ENCODE results near the gene PLEKHM1. TPM values are rescaled to one million over a fixed set of nuclear protein-coding genes. Genes with fewer than 3 reads are reported as not detected.

The PLEKHM1 gene
- total and polyA plus RNA-seq, 2 experiments from 2014 or later, result 18.4 to 23.8 TPM

- no peak overlapping the region for H3K27ac ChIP-seq
- DNase-seq (ENCODE audit: low spot score), result peak; percentile 69
Observed at GRCh38 chr17:45429339-45430005, 61.0 kb downstream of the PLEKHM1 start.

GRCh38 chr17:45428931-45429338, 61.6 kb downstream of the PLEKHM1 start:
- Histone ChIP-seq H3K9me2 (replicated peaks; ENCODE audit: insufficient read depth) (no peaks in the 10 kb centered on the region), H2AFZ (no peak overlapping the region), H3K4me1 (ENCODE audit: insufficient read depth) (peaks cover 32% of the 10 kb centered on the region), H3K4me3 (no peak overlapping the region), H3K9me3 (ENCODE audit: low read depth) (no peaks in the 10 kb centered on the region), H3K27ac (no peak overlapping the region), H3K4me2 (peak overlapping the region; percentile 98), H3K36me3 (replicated peaks; ENCODE audit: insufficient read depth, low read depth) (no peaks in the 10 kb centered on the region), H3K27me3 (peaks cover 35% of the 10 kb centered on the region), H4K20me1 (ENCODE audit: insufficient read depth, poor library complexity, severe bottlenecking) (no peaks in the 10 kb centered on the region), H3K79me2 (peaks cover 8% of the 10 kb centered on the region)
- no peak for DNase-seq (ENCODE audit: low spot score)
- 21% methylated on average over 15 of the region's 15 CpGs for WGBS (ENCODE audit: low lambda C conversion rate, missing lambda C conversion rate)
- TF ChIP-seq EZH2 (IDR thresholded peaks at IDR 0.05; ENCODE audit: borderline replicate concordance), result peak; percentile 52
- TF ChIP-seq EZH2phosphoT487 (IDR thresholded peaks at IDR 0.05; ENCODE audit: low read depth, severe bottlenecking, unreplicated experiment), result no peak

More at GRCh38 chr17:45429339-45430005, 61.0 kb downstream of the PLEKHM1 start:
- Histone ChIP-seq H3K4me2 (peak overlapping the region; percentile 98), H3K4me3 (no peak overlapping the region), H3K4me1 (ENCODE audit: insufficient read depth) (peaks cover 32% of the 10 kb centered on the region), H3K9me2 (replicated peaks; ENCODE audit: insufficient read depth) (no peaks in the 10 kb centered on the region), H3K9me3 (ENCODE audit: low read depth) (no peaks in the 10 kb centered on the region), H3K27me3 (peaks cover 35% of the 10 kb centered on the region), H3K36me3 (replicated peaks; ENCODE audit: insufficient read depth, low read depth) (no peaks in the 10 kb centered on the region), H4K20me1 (ENCODE audit: insufficient read depth, poor library complexity, severe bottlenecking) (no peaks in the 10 kb centered on the region), H3K79me2 (peaks cover 3% of the 10 kb centered on the region), H2AFZ (no peak overlapping the region)
- TF ChIP-seq EZH2 (IDR thresholded peaks at IDR 0.05; ENCODE audit: borderline replicate concordance) (peak; percentile 84), EZH2phosphoT487 (IDR thresholded peaks at IDR 0.05; ENCODE audit: low read depth, severe bottlenecking, unreplicated experiment) (peak; percentile 52), CTCF (IDR thresholded peaks at IDR 0.05; ENCODE audit: poor library complexity) (no peak)
- WGBS (ENCODE audit: low lambda C conversion rate, missing lambda C conversion rate), result 5% methylated on average over 79 of the region's 82 CpGs

- no peak overlapping the region for H3K27ac ChIP-seq
- 1% methylated on average over 26 of the region's 26 CpGs for WGBS (ENCODE audit: low lambda C conversion rate, missing lambda C conversion rate)
- peaks cover 16% of the 10 kb centered on the region for H3K79me2 ChIP-seq
- DNase-seq (ENCODE audit: low spot score), result peak; percentile 86
- H4K20me1 ChIP-seq (ENCODE audit: insufficient read depth, poor library complexity, severe bottlenecking), result no peaks in the 10 kb centered on the region
- no peaks in the 10 kb centered on the region for H3K36me3 ChIP-seq (replicated peaks; ENCODE audit: insufficient read depth, low read depth)
- H3K9me3 ChIP-seq (ENCODE audit: low read depth), result no peaks in the 10 kb centered on the region
- TF ChIP-seq CTCF (IDR thresholded peaks at IDR 0.05; ENCODE audit: poor library complexity) (peak; percentile 99), EZH2phosphoT487 (IDR thresholded peaks at IDR 0.05; ENCODE audit: low read depth, severe bottlenecking, unreplicated experiment) (no peak)
- H3K27me3 ChIP-seq, result peaks cover 35% of the 10 kb centered on the region
- H2AFZ ChIP-seq, result no peak overlapping the region
- peaks cover 38% of the 10 kb centered on the region for H3K4me1 ChIP-seq (ENCODE audit: insufficient read depth)
- H3K4me2 ChIP-seq, result peak overlapping the region; percentile 98
- no peaks in the 10 kb centered on the region for H3K9me2 ChIP-seq (replicated peaks; ENCODE audit: insufficient read depth)
- no peak overlapping the region for H3K4me3 ChIP-seq
Observed at GRCh38 chr17:45428050-45428617, 62.4 kb downstream of the PLEKHM1 start.

GRCh38 chr17:45427181-45427835, 63.2 kb downstream of the PLEKHM1 start:
- H3K79me2 ChIP-seq, result peaks cover 24% of the 10 kb centered on the region
- DNase-seq (ENCODE audit: low spot score), result peak; percentile 4
- H2AFZ ChIP-seq, result no peak overlapping the region
- H3K9me3 ChIP-seq (ENCODE audit: low read depth), result no peaks in the 10 kb centered on the region
- peaks cover 37% of the 10 kb centered on the region for H3K4me1 ChIP-seq (ENCODE audit: insufficient read depth)
- no peaks in the 10 kb centered on the region for H4K20me1 ChIP-seq (ENCODE audit: insufficient read depth, poor library complexity, severe bottlenecking)
- WGBS (ENCODE audit: low lambda C conversion rate, missing lambda C conversion rate), result 84% methylated on average over 11 of the region's 11 CpGs
- H3K9me2 ChIP-seq (replicated peaks; ENCODE audit: insufficient read depth), result no peaks in the 10 kb centered on the region
- H3K4me2 ChIP-seq, result no peak overlapping the region
- H3K36me3 ChIP-seq (replicated peaks; ENCODE audit: insufficient read depth, low read depth), result no peaks in the 10 kb centered on the region
- H3K4me3 ChIP-seq, result no peak overlapping the region
- TF ChIP-seq EZH2 (IDR thresholded peaks at IDR 0.05; ENCODE audit: borderline replicate concordance) (no peak), CTCF (IDR thresholded peaks at IDR 0.05; ENCODE audit: poor library complexity) (no peak), EZH2phosphoT487 (IDR thresholded peaks at IDR 0.05; ENCODE audit: low read depth, severe bottlenecking, unreplicated experiment) (no peak)
- H3K27ac ChIP-seq, result no peak overlapping the region
- H3K27me3 ChIP-seq, result peaks cover 34% of the 10 kb centered on the region
